Dermis blood vessel endothelial cell (primary cell): Measurements from ENCODE around the gene CAPZA1. TPM values are rescaled to one million over a fixed set of nuclear protein-coding genes. Genes with fewer than 3 reads are reported as not detected.

ENCODE experiments used
- DNase-seq: peaks from one replicate; pipeline ENCODE4 v3.0.0; 2010
- total RNA-seq: library from RNA; depleted of rRNA; stranded (reverse); fragments of >200 nt; gene quantifications from 2 replicates; pipeline ENCODE4 v1.2.3, GENCODE V29; 2014

Gene CAPZA1
- total RNA-seq, 1 donor from 2014 or later = 219 TPM

DNA sequence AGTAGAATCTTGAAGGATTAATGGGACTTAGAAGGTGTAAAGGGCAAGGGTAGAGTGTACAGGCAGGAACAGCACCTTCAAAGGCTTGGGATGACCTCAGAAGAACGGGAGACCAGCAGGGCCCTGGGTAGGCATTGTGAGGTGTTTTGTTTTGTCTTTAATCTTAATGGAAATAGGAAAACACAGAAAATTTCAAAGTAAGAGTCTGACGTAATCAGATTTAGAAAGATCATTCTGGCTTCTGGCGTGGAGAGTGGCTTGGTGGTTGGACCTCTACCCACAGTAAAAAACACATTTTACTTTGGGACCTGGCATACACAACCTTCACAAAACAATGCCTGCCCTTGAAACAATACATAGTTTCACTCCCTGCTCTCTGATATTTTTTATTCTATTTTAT, 59.0 kb downstream of the CAPZA1 start:
- DNase-seq = no peak

- DNase-seq = no peak
Observed at GRCh38 chr1:112685913-112686312, 66.3 kb downstream of the CAPZA1 start.

DNA sequence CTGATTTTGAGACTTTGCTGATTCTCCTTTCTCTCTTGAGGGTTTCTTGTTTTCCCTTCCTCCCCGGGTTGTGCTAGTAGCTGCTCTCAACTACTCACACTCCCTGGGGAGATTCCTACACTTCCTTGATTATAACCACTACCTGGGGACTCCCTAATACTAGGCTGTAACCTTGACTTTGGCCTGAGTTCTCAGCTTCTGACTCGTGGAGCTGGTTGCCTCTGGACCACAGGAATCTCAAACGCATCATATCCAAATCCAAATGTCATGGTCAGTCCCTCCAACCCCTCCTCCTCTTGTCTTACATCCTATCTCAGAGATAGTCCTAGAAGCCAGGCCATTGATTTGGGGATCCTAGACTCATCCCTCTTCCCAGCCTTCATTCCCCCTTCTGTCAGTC, 66.8 kb downstream of the CAPZA1 start:
- DNase-seq = no peak

DNA sequence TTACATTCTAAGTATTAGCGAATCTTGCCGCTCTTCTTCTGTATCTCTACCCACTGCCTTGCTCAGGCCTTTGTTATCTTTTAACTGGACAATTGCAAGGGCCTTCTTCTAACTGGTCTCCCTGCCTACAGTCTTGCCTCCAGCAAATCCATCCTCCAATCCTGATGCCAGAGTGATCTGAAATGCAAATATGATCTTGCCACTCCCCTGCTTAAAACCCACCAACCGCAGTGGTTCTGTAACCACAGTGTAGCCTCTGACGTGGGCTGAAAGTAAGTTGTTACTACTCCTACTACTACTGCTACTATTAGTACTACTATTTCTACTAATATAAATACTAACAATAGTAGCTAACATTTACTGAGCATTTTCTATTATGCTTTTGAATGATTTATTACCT, 67.2 kb downstream of the CAPZA1 start:
- DNase-seq = no peak

- DNase-seq = no peak
Observed at GRCh38 chr1:112687361-112687760, 67.7 kb downstream of the CAPZA1 start.

DNA sequence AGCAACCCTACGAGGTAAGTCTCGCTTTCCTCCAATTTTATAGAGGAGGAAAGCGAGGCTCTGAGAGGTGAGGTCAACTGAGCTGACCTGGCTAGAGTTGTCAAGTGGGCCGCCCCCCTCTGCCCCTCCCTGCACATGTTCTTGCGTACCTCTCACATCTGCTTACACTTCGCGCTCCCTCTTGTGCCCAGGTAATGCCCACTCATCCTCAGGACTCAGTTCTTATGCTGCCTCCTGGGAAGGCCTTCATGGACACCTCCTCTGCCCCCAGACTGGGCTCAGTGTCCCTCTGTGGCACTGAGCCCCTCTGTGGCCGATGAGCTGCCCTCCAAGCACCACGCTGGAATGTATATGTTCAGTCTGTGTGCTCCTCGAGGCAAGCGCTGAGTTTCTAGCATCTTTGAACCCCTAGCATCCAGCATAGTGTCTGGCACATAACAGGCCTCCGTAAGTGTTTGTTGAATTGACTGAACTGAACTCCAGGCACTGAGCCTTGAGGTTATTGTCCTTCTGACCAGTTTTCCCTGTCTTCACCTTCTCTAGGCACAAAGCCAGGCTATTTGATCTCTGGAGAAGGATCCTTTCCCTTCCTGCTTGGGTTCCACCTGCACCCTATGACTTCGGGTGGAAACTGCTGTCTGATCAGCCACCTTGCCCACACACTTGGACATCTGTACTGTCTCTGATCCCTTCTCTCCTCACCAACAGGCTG, 68.3 kb downstream of the CAPZA1 start:
- DNase-seq = no peak

GRCh38 chr1:112688781-112689193, 69.2 kb downstream of the CAPZA1 start:
- no peak for DNase-seq

DNA sequence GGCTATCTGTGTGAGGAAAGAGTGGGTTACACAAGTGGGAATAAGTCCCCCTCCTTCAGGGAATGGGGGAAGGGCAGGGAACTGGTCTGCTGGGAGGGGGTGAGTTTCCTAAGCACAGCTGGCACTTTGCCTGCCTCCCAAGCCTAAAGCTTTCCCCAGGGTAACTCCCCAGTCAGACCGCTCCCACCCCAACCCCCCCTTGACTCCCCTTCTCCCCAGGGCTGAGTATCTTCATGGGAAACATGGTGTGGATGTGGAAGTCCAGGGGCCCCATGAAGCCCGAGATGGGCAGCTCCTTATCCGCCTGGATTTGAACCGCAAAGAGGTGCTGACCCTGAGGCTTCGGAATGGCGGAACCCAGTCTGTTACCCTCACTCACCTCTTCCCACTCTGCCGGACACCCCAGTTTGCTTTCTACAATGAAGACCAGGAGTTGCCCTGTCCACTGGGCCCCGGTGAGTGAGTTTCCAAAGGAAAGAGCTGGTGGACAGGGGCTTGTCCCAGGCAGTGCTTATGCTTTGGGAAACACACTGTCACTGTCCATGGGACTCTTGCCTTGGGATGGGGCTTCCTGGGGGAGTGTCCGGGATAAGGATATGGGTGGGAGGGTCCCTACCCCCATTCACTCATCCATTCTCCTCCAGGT, 69.7 kb downstream of the CAPZA1 start:
- no peak for DNase-seq

GRCh38 chr1:112689842-112690237, 70.2 kb downstream of the CAPZA1 start:
- DNase-seq = no peak

GRCh38 chr1:112692681-112693080, 73.0 kb downstream of the CAPZA1 start:
- no peak for DNase-seq

GRCh38 chr1:112693821-112694220, 74.2 kb downstream of the CAPZA1 start:
- DNase-seq = no peak

GRCh38 chr1:112694363-112694929, 74.8 kb downstream of the CAPZA1 start:
- no peak for DNase-seq

DNA sequence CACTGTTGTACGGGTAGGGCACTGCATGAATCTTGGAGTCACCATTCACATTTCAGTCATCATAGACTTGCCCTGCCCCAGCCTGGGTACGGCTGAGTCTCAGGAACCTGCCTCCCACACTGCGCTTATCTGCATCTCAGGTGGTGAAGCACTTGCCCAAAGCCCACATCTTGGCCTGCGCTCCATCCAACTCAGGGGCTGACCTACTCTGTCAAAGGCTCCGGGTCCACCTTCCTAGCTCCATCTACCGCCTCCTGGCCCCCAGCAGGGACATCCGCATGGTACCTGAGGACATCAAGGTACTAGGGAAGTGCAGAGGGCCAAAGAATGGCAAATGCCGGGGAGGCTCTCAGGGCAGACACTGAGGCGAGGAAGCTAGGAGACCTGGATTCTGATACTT, 75.6 kb downstream of the CAPZA1 start:
- DNase-seq = no peak

- no peak for DNase-seq
Observed at GRCh38 chr1:112696578-112697314, 77.1 kb downstream of the CAPZA1 start.

GRCh38 chr1:112697781-112698201, 78.2 kb downstream of the CAPZA1 start:
- DNase-seq = no peak

- peak; percentile 60 for DNase-seq
Observed at GRCh38 chr1:112698366-112699310, 79.0 kb downstream of the CAPZA1 start.

GRCh38 chr1:112699425-112700144, 80.0 kb downstream of the CAPZA1 start:
- DNase-seq = no peak

DNA sequence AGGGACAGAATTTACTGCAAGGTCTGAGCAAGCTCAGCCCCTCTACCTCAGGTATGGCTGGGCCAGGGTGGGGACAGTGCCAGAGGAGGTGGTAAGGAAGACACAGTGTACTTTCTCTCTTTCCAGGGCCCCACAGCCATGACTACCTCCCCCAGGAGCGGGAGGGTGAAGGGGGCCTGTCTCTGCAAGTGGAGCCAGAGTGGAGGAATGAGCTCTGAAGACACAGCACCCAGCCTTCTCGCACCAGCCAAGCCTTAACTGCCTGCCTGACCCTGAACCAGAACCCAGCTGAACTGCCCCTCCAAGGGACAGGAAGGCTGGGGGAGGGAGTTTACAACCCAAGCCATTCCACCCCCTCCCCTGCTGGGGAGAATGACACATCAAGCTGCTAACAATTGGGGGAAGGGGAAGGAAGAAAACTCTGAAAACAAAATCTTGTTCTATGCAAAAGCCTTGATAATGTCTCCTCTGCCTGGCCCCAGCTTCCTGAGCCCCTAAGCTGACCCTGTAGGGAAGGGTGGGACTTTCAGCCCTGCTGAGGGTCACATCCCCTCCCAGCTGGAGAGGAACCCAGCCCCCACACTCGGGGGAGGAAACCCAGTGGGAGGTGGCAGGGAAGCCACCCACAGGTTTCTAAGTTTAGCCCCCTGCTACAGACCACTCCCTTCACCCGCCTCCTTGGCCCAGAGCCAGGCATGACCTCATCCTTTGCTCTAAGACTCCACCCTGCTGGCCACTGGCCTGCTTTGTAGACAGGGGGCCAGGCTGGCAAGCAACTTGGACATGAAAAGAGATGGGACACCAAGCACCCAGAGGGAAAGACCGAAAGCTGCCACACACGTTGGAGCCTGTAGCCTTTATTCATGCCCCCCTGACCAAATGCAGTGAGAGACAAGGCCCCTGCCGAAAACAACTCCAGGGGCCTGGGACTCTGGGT, 80.9 kb downstream of the CAPZA1 start:
- peak; percentile 100 for DNase-seq

- DNase-seq = peak; percentile 19
Observed at GRCh38 chr1:112701227-112702066, 81.8 kb downstream of the CAPZA1 start.

DNA sequence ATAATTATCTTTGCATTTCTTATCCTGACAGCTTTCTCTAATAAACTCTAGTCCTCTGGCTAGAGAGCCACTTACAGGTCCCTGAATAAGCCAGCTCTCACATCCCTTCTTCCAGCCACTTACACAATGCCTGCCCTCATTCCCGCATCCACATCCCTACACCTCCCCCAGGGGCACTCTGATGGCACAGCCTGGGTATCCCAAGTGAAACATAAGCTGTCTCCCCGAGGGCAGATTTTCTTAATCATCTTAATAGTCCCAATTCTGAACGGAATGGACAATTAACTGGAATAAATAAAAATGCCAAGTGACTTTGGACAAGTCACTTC, 82.4 kb downstream of the CAPZA1 start:
- DNase-seq = no peak
